ENCODE data around the gene UNC13B. TPM values are rescaled to one million over a fixed set of nuclear protein-coding genes. Genes with fewer than 3 reads are reported as not detected.
"Not testable (repeated sequence)": the region's sequence is repeated elsewhere in the genome, so short reads cannot be mapped to it uniquely, and the experiment has no call there.

UNC13B gene
- total RNA-seq, 1 donor from 2014 or later, result 59.1 TPM

GRCh38 chr9:35163413-35163812 lies 1.6 kb downstream of the UNC13B start:
- DNase-seq (ENCODE audit: low spot score), result no peak

GRCh38 chr9:35164711-35165110 lies 2.9 kb downstream of the UNC13B start:
- DNase-seq (ENCODE audit: low spot score), result no peak

GRCh38 chr9:35167429-35167828 lies 5.6 kb downstream of the UNC13B start:
- DNase-seq (ENCODE audit: low spot score), result not testable (repeated sequence)

GRCh38 chr9:35168963-35169362 lies 7.2 kb downstream of the UNC13B start:
- DNase-seq (ENCODE audit: low spot score), result no peak

- no peak for DNase-seq (ENCODE audit: low spot score)
Observed at GRCh38 chr9:35172878-35173277, 11.1 kb downstream of the UNC13B start.

GRCh38 chr9:35177520-35177919 lies 15.7 kb downstream of the UNC13B start:
- no peak for DNase-seq (ENCODE audit: low spot score)

- DNase-seq (ENCODE audit: low spot score), result no peak
Observed at GRCh38 chr9:35179347-35180280, 17.8 kb downstream of the UNC13B start.

- DNase-seq (ENCODE audit: low spot score), result no peak
Observed at GRCh38 chr9:35180801-35181200, 19.0 kb downstream of the UNC13B start.

GRCh38 chr9:35182401-35182800 lies 20.6 kb downstream of the UNC13B start:
- not testable (repeated sequence) for DNase-seq (ENCODE audit: low spot score)

GRCh38 chr9:35182996-35183754 lies 21.4 kb downstream of the UNC13B start:
- not testable (repeated sequence) for DNase-seq (ENCODE audit: low spot score)

- DNase-seq (ENCODE audit: low spot score), result not testable (repeated sequence)
Observed at GRCh38 chr9:35183755-35184480, 22.1 kb downstream of the UNC13B start.

- DNase-seq (ENCODE audit: low spot score), result no peak
Observed at GRCh38 chr9:35186524-35186923, 24.7 kb downstream of the UNC13B start.

GRCh38 chr9:35190203-35190602 lies 28.4 kb downstream of the UNC13B start:
- no peak for DNase-seq (ENCODE audit: low spot score)

GRCh38 chr9:35191105-35191504 lies 29.3 kb downstream of the UNC13B start:
- DNase-seq (ENCODE audit: low spot score), result no peak

- no peak for DNase-seq (ENCODE audit: low spot score)
Observed at GRCh38 chr9:35193762-35194161, 32.0 kb downstream of the UNC13B start.

GRCh38 chr9:35195683-35196082 lies 33.9 kb downstream of the UNC13B start:
- no peak for DNase-seq (ENCODE audit: low spot score)

- no peak for DNase-seq (ENCODE audit: low spot score)
Observed at GRCh38 chr9:35198191-35198590, 36.4 kb downstream of the UNC13B start.

GRCh38 chr9:35203528-35203927 lies 41.7 kb downstream of the UNC13B start:
- DNase-seq (ENCODE audit: low spot score), result no peak

- no peak for DNase-seq (ENCODE audit: low spot score)
Observed at GRCh38 chr9:35205340-35205739, 43.5 kb downstream of the UNC13B start.

GRCh38 chr9:35211854-35212253 lies 50.0 kb downstream of the UNC13B start:
- DNase-seq (ENCODE audit: low spot score), result no peak

GRCh38 chr9:35220659-35221338 lies 59.0 kb downstream of the UNC13B start:
- DNase-seq (ENCODE audit: low spot score), result no peak

GRCh38 chr9:35225677-35226076 lies 63.9 kb downstream of the UNC13B start:
- no peak for DNase-seq (ENCODE audit: low spot score)

Data from mucosa of gallbladder (tissue), 1 donor.